Motor neuron (in vitro differentiated cells): ENCODE results near the gene DPM2. TPM values are rescaled to one million over a fixed set of nuclear protein-coding genes. Genes with fewer than 3 reads are reported as not detected.

ENCODE experiments used
- ATAC-seq, 8 experiments: fragments of 200-7000 bp; cut with Tn5 transposase; replicated peaks in 6 of 8; 2 replicates each; pipeline ENCODE4 v1.8.0; 2021; ENCODE audit warnings: mild to moderate bottlenecking in 8 of 8, moderate library complexity in 8 of 8
- H3K27ac ChIP-seq, 2 donors: fragments of 250-450 bp; sonication (Bioruptor Pico); 2 replicates each; pipeline ENCODE4 v1.9.0; 2021; ENCODE audit warnings: antibody characterized with exemption in 2 of 2, mild to moderate bottlenecking in 2 of 2, moderate library complexity in 1 of 2
- H3K4me1 ChIP-seq, 2 donors: fragments of 250-450 bp; sonication (Bioruptor Pico); replicated peaks in 1 of 2; 2 replicates each; pipeline ENCODE4 v1.6.1; 2021; ENCODE audit warnings: antibody characterized with exemption in 2 of 2, mild to moderate bottlenecking in 2 of 2, moderate library complexity in 1 of 2
- H3K4me3 ChIP-seq, 5 donors: fragments of 250-450 bp; sonication (Bioruptor Pico); 2 replicates each; pipeline ENCODE4 v1.9.0; 2021; ENCODE audit warnings: antibody characterized with exemption in 5 of 5, mild to moderate bottlenecking in 5 of 5, moderate library complexity in 4 of 5
- WGBS, 10 experiments: fragments of 450-650 bp; shearing (Covaris generic); methylation state at CpG; one replicate each; pipeline ENCODE4 v1.0.0; 2022; 5-methylcytosine and 5-hydroxymethylcytosine counted together
- in situ Hi-C, 9 experiments: fragments of 400-800 bp; cut with MboI; loops; one replicate each; pipeline ENCODE4 v1.15.0; 2021; ENCODE audit warnings: low sequenced_read_pairs in 9 of 9, low pct_unique_long_range_greater_than_20kb in 2 of 9; ENCODE audit not compliant: unreplicated experiment in 9 of 9
- total RNA-seq, 8 experiments: library from RNA; unstranded; fragments of 300-600 nt; gene quantifications; 2 replicates each; pipeline versions ENCODE4 v1.2.3 to v1.2.4, GENCODE V29; 2022

Gene DPM2
- total RNA-seq, 8 experiments from 2014 or later, result 22.5 to 37.6 (median 28.8) TPM

DNA sequence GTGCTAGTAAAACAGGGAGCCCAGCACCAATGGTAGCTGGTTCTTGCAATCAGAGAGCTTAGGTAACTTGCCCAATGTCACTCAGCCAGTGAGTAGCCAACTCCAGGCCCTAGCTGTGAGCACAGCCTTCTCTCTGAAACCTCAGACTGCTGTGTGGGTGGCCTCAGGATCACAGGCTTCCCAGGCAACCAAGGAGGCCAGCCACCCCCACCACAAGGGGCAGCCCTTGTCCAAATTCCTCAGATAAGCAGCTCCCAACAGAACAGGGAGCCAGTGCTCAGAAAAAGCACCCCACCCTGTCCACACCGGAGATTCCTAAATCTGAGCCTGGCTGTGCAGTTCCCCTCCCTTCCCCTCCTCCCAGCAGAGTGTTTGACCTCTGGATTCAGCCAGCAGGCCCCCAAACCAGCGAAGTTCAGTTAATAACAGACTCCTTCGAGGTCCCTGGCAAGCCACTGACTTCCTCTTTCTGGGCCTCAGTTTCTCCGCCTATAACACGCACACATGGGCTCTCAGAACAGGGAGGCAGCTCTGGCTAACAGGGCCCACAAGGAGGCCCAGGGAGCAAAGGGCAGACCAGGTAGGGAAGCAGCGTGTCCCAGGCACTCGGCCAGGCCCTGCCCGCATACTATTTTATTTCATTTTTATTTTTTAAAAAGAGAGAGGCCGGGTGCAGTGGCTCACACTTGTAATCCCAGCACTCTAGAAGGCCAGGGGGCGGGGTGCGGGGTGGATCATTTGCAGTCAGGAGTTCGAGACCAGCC is 40.4 kb upstream of the DPM2 start:
- peaks cover 58 to 59% of the 10 kb centered on the region in 2 donors for H3K4me1 ChIP-seq
- peak overlapping the region; percentile 56 to 90 (median 69) for H3K4me3 ChIP-seq
- ATAC-seq, result no peak
- H3K27ac ChIP-seq, result peak overlapping the region in 1 of 2 donors; percentile 26
- in situ Hi-C loops, result no loop called here
- 8 to 60% (median 13%) methylated on average over 1 to 9 of the region's 12 CpGs; no CpG with 5 or more reads in 5 of the 10 experiments for WGBS, 10 experiments

- Histone ChIP-seq H3K4me3 (peak overlapping the region; percentile 56 to 90 (median 69)), H3K27ac (no peak overlapping the region), H3K4me1 (peaks cover 66 to 67% of the 10 kb centered on the region in 2 donors)
- 60 to 100% (median 82%) methylated on average over 1 to 3 of the region's 7 CpGs; no CpG with 5 or more reads in 6 of the 10 experiments for WGBS, 10 experiments
- in situ Hi-C loops, result no loop called here
- ATAC-seq, result no peak
Measured at GRCh38 chr9:127977009-127977883, 39.6 kb upstream of the DPM2 start.

DNA sequence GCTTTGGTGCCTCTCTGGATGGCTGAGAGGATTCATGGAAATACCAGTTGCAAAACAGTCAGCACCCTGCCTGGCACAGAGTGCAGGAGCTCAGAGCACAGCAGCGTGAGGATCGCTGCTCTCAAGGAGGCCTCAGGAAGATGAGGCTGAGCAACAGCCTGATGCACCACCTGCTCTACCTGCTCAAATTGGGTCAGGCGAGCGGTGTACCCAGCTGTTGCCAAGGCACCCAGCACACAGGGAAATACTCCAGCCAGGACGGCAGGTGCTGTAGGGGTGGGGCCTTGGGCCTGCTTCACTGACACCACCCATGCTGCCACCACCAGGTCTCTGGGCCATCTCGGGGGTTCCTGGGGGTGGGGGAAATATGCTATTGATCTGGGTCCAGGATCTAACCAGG is 38.8 kb upstream of the DPM2 start:
- WGBS, 10 experiments, result 18 to 100% (median 93%) methylated on average over 1 to 6 of the region's 6 CpGs; no CpG with 5 or more reads in 6 of the 10 experiments

DNA sequence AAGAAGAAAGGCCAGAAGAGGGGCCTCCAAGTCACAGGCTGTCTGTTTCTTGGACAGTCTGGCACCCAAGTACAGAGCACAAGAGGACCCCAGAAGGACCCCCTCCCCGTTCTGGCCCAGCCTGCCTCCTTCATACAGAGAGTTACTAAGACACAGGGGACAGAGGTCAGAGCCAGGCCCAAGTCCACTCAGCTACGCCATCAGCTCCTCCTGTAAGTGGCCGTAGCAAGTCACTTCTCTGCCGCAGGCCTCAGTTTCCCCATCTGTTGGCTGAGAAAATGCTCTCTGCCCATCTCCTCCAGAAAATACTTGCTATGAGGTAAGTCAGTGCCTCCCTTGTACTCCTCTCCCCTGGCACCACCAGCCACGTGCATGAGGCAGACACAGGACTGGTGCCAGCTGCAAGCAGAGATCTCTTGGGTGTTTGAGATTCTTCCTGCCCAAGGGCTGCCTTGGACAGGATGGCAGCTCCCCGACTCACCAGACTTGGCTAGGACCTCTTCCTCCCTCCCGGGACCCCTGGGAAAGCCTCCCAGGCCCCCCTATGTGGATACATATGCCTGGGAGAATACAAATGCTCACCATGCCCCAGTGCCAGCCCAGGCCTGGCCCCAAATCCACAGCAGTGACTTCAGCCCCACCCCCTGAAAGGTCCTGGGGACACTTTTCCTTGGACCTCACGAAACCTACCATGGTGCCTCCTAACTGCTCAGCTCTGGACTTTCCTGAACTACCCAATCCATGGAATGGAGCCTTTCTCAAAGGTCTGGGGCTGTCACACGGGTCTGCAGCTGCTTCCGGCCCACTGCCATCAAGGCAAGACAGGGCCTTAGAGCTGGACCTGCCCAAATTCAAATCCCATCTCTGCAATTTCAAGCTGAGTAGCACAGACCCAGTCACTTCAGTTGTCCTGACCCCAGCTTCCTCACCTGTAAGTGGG is 38.0 kb upstream of the DPM2 start:
- 17 to 100% (median 96%) methylated on average over 1 to 4 of the region's 10 CpGs; no CpG with 5 or more reads in 6 of the 10 experiments for WGBS, 10 experiments
- ATAC-seq, result no peak
- in situ Hi-C loops, result no loop called here
- Histone ChIP-seq H3K4me1 (peaks cover 74 to 77% of the 10 kb centered on the region in 2 donors), H3K27ac (no peak overlapping the region), H3K4me3 (no peak overlapping the region)

More for the DNA sequence above, 38.8 kb upstream of the DPM2 start:
- ATAC-seq, result no peak
- H3K4me3 ChIP-seq, result no peak overlapping the region
- H3K27ac ChIP-seq, result no peak overlapping the region
- H3K4me1 ChIP-seq, result peaks cover 68 to 70% of the 10 kb centered on the region in 2 donors
- in situ Hi-C loops, result no loop called here

- peak in 1 of 8 experiments; percentile 3 for ATAC-seq
- in situ Hi-C loops, result no loop called here
- peaks cover 82 to 85% of the 10 kb centered on the region in 2 donors for H3K4me1 ChIP-seq
- WGBS, 10 experiments, result 17 to 88% (median 60%) methylated on average over 1 to 3 of the region's 10 CpGs; no CpG with 5 or more reads in 5 of the 10 experiments
- no peak overlapping the region for H3K4me3 ChIP-seq
- H3K27ac ChIP-seq, result no peak overlapping the region
Measured at GRCh38 chr9:127974769-127975261, 37.2 kb upstream of the DPM2 start.

DNA sequence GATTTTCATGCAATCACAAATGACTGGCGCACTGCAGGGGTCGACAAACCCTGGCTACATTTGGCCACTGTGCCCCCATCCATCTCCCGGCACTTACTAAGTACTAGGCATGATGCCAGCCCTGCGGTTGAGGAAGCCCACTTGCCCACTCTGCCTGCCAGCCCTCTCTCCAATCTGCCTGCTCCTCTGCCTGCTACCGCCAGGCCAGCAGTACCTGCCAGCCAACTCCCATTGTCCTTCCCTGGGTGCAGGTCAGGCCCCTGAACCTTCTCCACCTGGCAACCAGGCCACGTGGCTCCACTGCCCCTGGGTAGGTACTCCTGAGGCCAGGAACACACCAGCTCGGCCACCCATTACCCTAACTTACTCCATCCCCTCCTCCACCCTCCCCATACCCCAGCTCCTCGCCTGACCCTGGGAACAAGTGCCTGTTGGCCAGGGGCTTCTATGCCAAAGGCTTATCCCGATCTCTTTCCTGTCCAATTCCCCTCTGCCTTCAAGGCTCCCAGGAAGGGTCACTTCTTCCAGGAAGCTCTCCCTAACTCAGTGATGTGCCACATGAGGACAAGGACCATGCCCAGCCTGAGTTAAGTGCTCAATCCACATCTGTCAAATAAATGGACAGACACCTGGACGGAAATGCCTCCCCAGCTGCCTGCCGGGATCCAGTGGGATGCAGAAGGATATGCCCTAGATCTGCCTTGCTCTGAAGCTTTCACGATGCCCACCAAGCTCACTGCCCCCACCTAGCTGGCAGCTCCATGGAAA is 36.5 kb upstream of the DPM2 start:
- H3K4me3 ChIP-seq, result no peak overlapping the region
- ATAC-seq, result no peak
- in situ Hi-C loops, result no loop called here
- peaks cover 89 to 91% of the 10 kb centered on the region in 2 donors for H3K4me1 ChIP-seq
- H3K27ac ChIP-seq, result no peak overlapping the region
- WGBS, 10 experiments, result 50 to 100% (median 83%) methylated on average over 1 to 7 of the region's 12 CpGs; no CpG with 5 or more reads in 3 of the 10 experiments

GRCh38 chr9:127973169-127974000 is 35.7 kb upstream of the DPM2 start:
- H3K27ac ChIP-seq, result no peak overlapping the region
- H3K4me1 ChIP-seq, result peaks cover 95 to 97% of the 10 kb centered on the region in 2 donors
- no peak overlapping the region for H3K4me3 ChIP-seq
- ATAC-seq, result no peak
- WGBS, 10 experiments, result 43 to 97% (median 80%) methylated on average over 1 to 9 of the region's 17 CpGs; no CpG with 5 or more reads in 5 of the 10 experiments
- in situ Hi-C loops, result no loop called here

DNA sequence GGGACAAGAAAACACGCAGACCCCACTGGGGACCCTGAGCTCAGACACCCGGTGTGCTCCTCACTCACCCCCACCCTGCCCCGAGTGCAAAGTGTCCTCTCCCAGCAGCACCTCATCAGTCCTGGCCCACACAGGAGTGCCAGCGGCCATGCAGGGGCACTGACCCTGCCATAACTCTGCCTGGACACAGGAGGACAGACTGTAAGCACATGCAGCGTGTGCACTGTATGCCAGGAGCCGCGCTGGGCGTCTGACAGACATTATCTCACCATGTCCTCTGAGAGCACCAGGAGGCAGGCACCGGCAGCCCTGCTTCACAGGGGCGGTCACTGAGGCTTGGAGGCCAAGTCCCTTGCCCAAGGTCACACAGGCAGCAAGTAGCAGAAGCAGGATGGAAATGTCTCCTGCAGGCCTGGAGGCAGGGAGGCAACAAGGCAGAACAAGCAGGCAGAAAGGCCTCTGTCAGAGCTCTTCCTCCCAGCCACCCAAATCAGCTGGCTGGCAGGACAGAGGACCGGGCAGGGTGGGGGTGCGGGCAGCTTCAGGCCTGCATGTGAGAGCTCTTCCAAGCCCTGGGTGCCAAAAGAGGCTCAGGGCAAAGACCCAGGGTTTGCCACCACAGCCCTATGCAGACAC is 34.7 kb upstream of the DPM2 start:
- WGBS, 10 experiments, result 0 to 64% (median 60%) methylated on average over 1 to 4 of the region's 12 CpGs; no CpG with 5 or more reads in 7 of the 10 experiments
- peak overlapping the region; percentile 42 to 66 for H3K27ac ChIP-seq
- in situ Hi-C loops, result no loop called here
- peak in 5 of 8 experiments; percentile 6 to 40 (median 24) for ATAC-seq
- H3K4me1 ChIP-seq, result peaks cover 95% of the 10 kb centered on the region in 2 donors
- H3K4me3 ChIP-seq, result no peak overlapping the region

DNA sequence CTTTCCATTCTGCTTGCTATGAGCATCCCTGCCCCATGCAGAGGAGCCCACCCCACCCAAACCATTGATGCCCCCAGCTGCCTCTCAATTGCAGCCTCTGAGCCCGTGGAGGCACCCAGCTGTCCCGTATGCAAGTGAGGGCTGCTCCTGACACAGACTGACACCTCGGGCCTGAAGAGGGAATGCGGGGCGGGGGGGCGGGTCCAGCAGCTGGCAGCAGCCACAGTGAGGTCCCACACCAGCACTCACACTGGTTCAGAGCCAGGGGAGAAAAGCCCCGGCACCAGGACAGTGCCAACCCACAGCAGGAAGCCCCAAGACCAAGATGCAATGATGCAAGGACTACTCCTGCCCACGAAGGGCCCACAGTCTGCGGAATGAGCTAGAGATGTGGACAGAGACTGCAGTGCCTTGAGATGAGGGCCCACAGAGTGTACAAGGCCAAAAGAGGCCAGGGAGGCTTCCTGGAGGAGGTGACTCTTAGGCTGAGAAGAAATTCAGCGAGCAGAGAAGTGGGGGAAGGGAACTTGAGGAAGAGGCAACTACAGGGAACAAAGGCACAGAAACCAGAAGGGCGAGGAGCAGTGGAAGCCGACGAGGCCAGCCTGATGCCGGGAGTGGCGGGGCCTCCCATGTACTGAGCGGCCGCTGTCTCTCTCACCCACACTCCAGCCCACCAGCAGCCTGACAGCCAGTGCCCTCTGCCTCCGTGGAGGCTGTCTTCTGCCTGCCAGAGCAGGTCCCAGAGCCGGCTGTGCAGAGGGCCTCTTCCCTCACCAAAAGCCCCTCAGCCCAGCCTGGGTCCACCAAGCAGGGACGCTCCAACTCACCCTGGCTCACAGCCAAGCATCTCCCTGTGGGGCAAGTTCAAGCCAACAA is 33.9 kb upstream of the DPM2 start:
- ATAC-seq, result peak in 5 of 8 experiments; percentile 5 to 21 (median 18)
- Histone ChIP-seq H3K4me1 (peaks cover 95% of the 10 kb centered on the region in 2 donors), H3K4me3 (no peak overlapping the region), H3K27ac (peak overlapping the region; percentile 42 to 66)
- WGBS, 10 experiments, result 0 to 75% (median 57%) methylated on average over 1 to 5 of the region's 20 CpGs; no CpG with 5 or more reads in 5 of the 10 experiments
- in situ Hi-C loops, result no loop called here
